Endothelial cell of umbilical vein (primary cell): Measurements from ENCODE around the gene PTPRT. TPM values are rescaled to one million over a fixed set of nuclear protein-coding genes. Genes with fewer than 3 reads are reported as not detected.

Experiments
- BruUV-seq: library from RNA; stranded (reverse); fragments of 400-500 nt; replicated peaks from 2 replicates; lab custom pipeline; 2021; lab: Mats Ljungman, UMichigan
- CTCF ChIA-PET: fragments of 300-600, 350-600 bp; sonication (Branson Sonifier 250); formaldehyde crosslinking; loops from one replicate; lab custom pipeline; 2021; ENCODE audit warnings: antibody characterized with exemption, inconsistent platforms; lab: Charles Lee
- POLR2A ChIA-PET: fragments of 300-600, 350-600 bp; sonication (Branson Sonifier 250); formaldehyde crosslinking; loops from one replicate; lab custom pipeline; 2021; ENCODE audit warnings: antibody characterized with exemption, inconsistent platforms; lab: Charles Lee
- DNase-seq: peaks from one replicate; pipeline ENCODE4 v3.0.0-alpha.2; 2011; ENCODE audit warnings: low read depth, low spot score
- FAIRE-seq: peaks from 2 replicates; lab custom pipeline; 2011; peaks lifted over from hg19 to GRCh38; lab: Jason Lieb, UNC
- H2AFZ ChIP-seq: 2 replicates; pipeline ENCODE4 v1.6.0; 2012; ENCODE audit warnings: low read depth, low read length, control low read depth, inconsistent platforms
- H3K27ac ChIP-seq: 2 replicates; pipeline ENCODE4 v1.5.1; 2011; ENCODE audit warnings: low read depth, mild to moderate bottlenecking, control low read depth, low read length, moderate library complexity; ENCODE audit not compliant: insufficient read depth
- H3K27me3 ChIP-seq, 2 experiments: 2 replicates each; pipeline versions ENCODE4 v1.6.0 to v1.6.1; 2011; ENCODE audit warnings: low read length in 2 of 2, mixed read lengths in 1 of 2; ENCODE audit not compliant: control insufficient read depth in 2 of 2, insufficient read depth in 2 of 2
- H3K36me3 ChIP-seq, 2 experiments: 2 replicates in 1 of 2; 3 replicates in 1 of 2; pipeline ENCODE4 v1.5.1; 2011; ENCODE audit warnings: low read length in 2 of 2, mild to moderate bottlenecking in 1 of 2, moderate library complexity in 1 of 2; ENCODE audit not compliant: control insufficient read depth in 2 of 2, insufficient read depth in 2 of 2; ENCODE audit errors: extremely low read depth in 1 of 2
- H3K4me1 ChIP-seq: 3 replicates; pipeline ENCODE4 v1.5.1; 2011; ENCODE audit warnings: mild to moderate bottlenecking, low read length; ENCODE audit not compliant: control insufficient read depth, insufficient read depth; ENCODE audit errors: extremely low read depth
- H3K4me2 ChIP-seq: 2 replicates; pipeline ENCODE4 v1.6.1; 2011; ENCODE audit warnings: low read length, control low read depth, mixed read lengths; ENCODE audit not compliant: insufficient read depth
- H3K4me3 ChIP-seq, 3 experiments: fragments of 200-600 bp in 1 of 3; sonication (generic), shearing (Covaris generic) in 1 of 3; replicated peaks in 1 of 3; 2 replicates each; pipeline ENCODE4 v1.5.1; 2011 to 2016; ENCODE audit warnings: control low read depth in 3 of 3, low read length in 3 of 3, mild to moderate bottlenecking in 2 of 3, inconsistent platforms in 1 of 3, low read depth in 1 of 3, moderate library complexity in 1 of 3; ENCODE audit not compliant: insufficient read depth in 1 of 3
- H3K79me2 ChIP-seq: 2 replicates; pipeline ENCODE4 v1.6.0; 2012; ENCODE audit warnings: low read length, inconsistent platforms; ENCODE audit not compliant: control insufficient read depth, insufficient read depth
- H3K9ac ChIP-seq: replicated peaks from 2 replicates; pipeline ENCODE3; 2011; ENCODE audit warnings: low read length, control low read depth; ENCODE audit not compliant: insufficient read depth; ENCODE audit errors: extremely low read depth
- H3K9me1 ChIP-seq: replicated peaks from 3 replicates; pipeline ENCODE4 v1.6.0; 2011; ENCODE audit warnings: mild to moderate bottlenecking, low read length; ENCODE audit not compliant: control insufficient read depth, insufficient read depth; ENCODE audit errors: extremely low read depth
- H3K9me3 ChIP-seq: replicated peaks from 2 replicates; pipeline ENCODE4 v1.5.1; 2012; ENCODE audit warnings: low read length, inconsistent platforms; ENCODE audit not compliant: control insufficient read depth, insufficient read depth
- H4K20me1 ChIP-seq: replicated peaks from 2 replicates; pipeline ENCODE3; 2011; ENCODE audit warnings: mild to moderate bottlenecking, low read length; ENCODE audit not compliant: control insufficient read depth, insufficient read depth; ENCODE audit errors: extremely low read depth
- CTCF ChIP-seq, 2 donors: IDR thresholded peaks; 1 replicate in 1 of 2; 2 replicates in 1 of 2; pipeline ENCODE4 v1.5.1; 2011; ENCODE audit warnings: low read length in 2 of 2, mild to moderate bottlenecking in 2 of 2, moderate library complexity in 2 of 2, control low read depth in 1 of 2, inconsistent platforms in 1 of 2, low read depth in 1 of 2; ENCODE audit not compliant: insufficient read depth in 1 of 2; ENCODE audit errors: extremely low read depth in 1 of 2
- EZH2 ChIP-seq: IDR thresholded peaks from 2 replicates; pipeline ENCODE4 v1.6.1; 2012; ENCODE audit warnings: borderline replicate concordance, low read depth, mild to moderate bottlenecking, moderate library complexity, low read length, inconsistent platforms; ENCODE audit not compliant: severe bottlenecking
- FOS ChIP-seq: IDR thresholded peaks from 2 replicates; pipeline ENCODE4 v1.6.1; 2011; ENCODE audit warnings: mild to moderate bottlenecking, low read length, moderate library complexity, borderline replicate concordance; ENCODE audit not compliant: insufficient read depth
- GATA2 ChIP-seq: IDR thresholded peaks from 2 replicates; pipeline ENCODE4 v1.7.0; 2011; ENCODE audit warnings: low read depth, mild to moderate bottlenecking, moderate library complexity, mixed read lengths, low read length; ENCODE audit not compliant: insufficient read length, insufficient read depth
- JUN ChIP-seq: IDR thresholded peaks from 2 replicates; pipeline ENCODE4 v1.6.1; 2011; ENCODE audit warnings: borderline replicate concordance, low read depth; ENCODE audit not compliant: insufficient read length, insufficient read depth
- MAX ChIP-seq: IDR thresholded peaks from 2 replicates; pipeline ENCODE4 v1.6.1; 2011; ENCODE audit not compliant: insufficient read depth, insufficient read length
- MYC ChIP-seq: IDR thresholded peaks from one replicate; pipeline ENCODE4 v1.6.1; 2011; ENCODE audit warnings: mild to moderate bottlenecking, low read depth, low read length
- POLR2A ChIP-seq: IDR thresholded peaks from 2 replicates; pipeline ENCODE4 v1.6.1; 2012; ENCODE audit warnings: low read depth, mild to moderate bottlenecking, control low read depth, low read length
- POLR2AphosphoS5 ChIP-seq: IDR thresholded peaks from 2 replicates; pipeline ENCODE4 v1.6.1; 2012; ENCODE audit warnings: low read depth, mild to moderate bottlenecking, control low read depth, low read length, moderate library complexity; ENCODE audit not compliant: insufficient read depth
- dilution Hi-C: fragments of 300-500 bp; cut with MboI; formaldehyde crosslinking; loops from one replicate; pipeline ENCODE4 v1.15.0; 2019; ENCODE audit warnings: low sequenced_read_pairs; ENCODE audit not compliant: extremely low pct_ligation_motif_present
- intact Hi-C: fragments of 100-400 bp; cut with micrococcal nuclease; formaldehyde crosslinking; loops from one replicate; pipeline ENCODE4 v1.10.0; 2022
- polyA plus RNA-seq, 4 experiments: library from polyadenylated mRNA; depleted of rRNA in 3 of 4; stranded (reverse) in 3 of 4; unstranded in 1 of 4; fragments of >200 nt; gene quantifications; 2 replicates each; pipeline versions ENCODE4 v1.2.1 to v1.2.3, GENCODE V29; 2011 to 2012; ENCODE audit warnings: missing spikeins in 1 of 4
- total RNA-seq: library from RNA; stranded (reverse); gene quantifications from 2 replicates; pipeline ENCODE4 v1.2.3, GENCODE V29; 2021

PTPRT gene
- total and polyA plus RNA-seq, 2 donors (not counting 3 experiments of a cell fraction or from before 2014, with no cell fraction given): not detected

- Histone ChIP-seq H3K4me1 (no peaks in the 10 kb centered on the region), H2AFZ (no peak overlapping the region), H3K79me2 (no peaks in the 10 kb centered on the region), H3K9me1 (no peaks in the 10 kb centered on the region), H3K27me3 (no peaks in the 10 kb centered on the region), H3K4me3 (no peak overlapping the region), H3K27ac (no peak overlapping the region), H3K9ac (no peak overlapping the region), H3K36me3 (no peaks in the 10 kb centered on the region), H3K9me3 (peaks cover 9% of the 10 kb centered on the region), H3K4me2 (no peak overlapping the region), H4K20me1 (no peaks in the 10 kb centered on the region)
- BruUV-seq: no TSS peak
- FAIRE-seq (no peak), DNase-seq (no peak)
- TF ChIP-seq MYC (no peak), EZH2 (no peak), CTCF (IDR thresholded peaks at IDR 0.05; ENCODE audit: extremely low read depth in 1 of 2, insufficient read depth in 1 of 2, low read depth in 1 of 2, low read length in 2 of 2) (no peak), POLR2A (no peak), FOS (no peak)
- dilution Hi-C loops (no loop called here), intact Hi-C loops (no loop called here)
- ChIA-PET CTCF (no interaction called here), POLR2A (no interaction called here)
Observed at GRCh38 chr20:42152575-42152974, 1037.1 kb downstream of the PTPRT start.

GRCh38 chr20:42150230-42150629 lies 1039.5 kb downstream of the PTPRT start:
- Histone ChIP-seq H3K27me3 (no peaks in the 10 kb centered on the region), H3K4me3 (no peak overlapping the region), H3K27ac (no peak overlapping the region), H2AFZ (no peak overlapping the region), H3K4me2 (no peak overlapping the region), H3K79me2 (no peaks in the 10 kb centered on the region), H3K9me1 (no peaks in the 10 kb centered on the region), H3K9me3 (peaks cover 10% of the 10 kb centered on the region), H4K20me1 (no peaks in the 10 kb centered on the region), H3K4me1 (no peaks in the 10 kb centered on the region), H3K9ac (no peak overlapping the region), H3K36me3 (no peaks in the 10 kb centered on the region)
- DNase-seq (no peak), FAIRE-seq (no peak)
- no TSS peak for BruUV-seq
- no peak for TF ChIP-seq FOS
- TF ChIP-seq POLR2AphosphoS5: no peak
- TF ChIP-seq MYC: no peak
- no peak for TF ChIP-seq POLR2A
- no peak for TF ChIP-seq JUN
- no peak for TF ChIP-seq GATA2
- TF ChIP-seq CTCF (IDR thresholded peaks at IDR 0.05; ENCODE audit: extremely low read depth in 1 of 2, insufficient read depth in 1 of 2, low read depth in 1 of 2, low read length in 2 of 2): no peak
- TF ChIP-seq MAX: no peak
- no peak for TF ChIP-seq EZH2
- ChIA-PET POLR2A (no interaction called here), CTCF (no interaction called here)
- dilution Hi-C loops (no loop called here), intact Hi-C loops (no loop called here)
